ENCODE results near the gene KRTAP5-6. TPM values are rescaled to one million over a fixed set of nuclear protein-coding genes. Genes with fewer than 3 reads are reported as not detected.
"Not testable (repeated sequence)": the region's sequence is repeated elsewhere in the genome, so short reads cannot be mapped to it uniquely, and the experiment has no call there.

KRTAP5-6 gene
- total RNA-seq, 2 experiments from 2014 or later: not detected

DNA sequence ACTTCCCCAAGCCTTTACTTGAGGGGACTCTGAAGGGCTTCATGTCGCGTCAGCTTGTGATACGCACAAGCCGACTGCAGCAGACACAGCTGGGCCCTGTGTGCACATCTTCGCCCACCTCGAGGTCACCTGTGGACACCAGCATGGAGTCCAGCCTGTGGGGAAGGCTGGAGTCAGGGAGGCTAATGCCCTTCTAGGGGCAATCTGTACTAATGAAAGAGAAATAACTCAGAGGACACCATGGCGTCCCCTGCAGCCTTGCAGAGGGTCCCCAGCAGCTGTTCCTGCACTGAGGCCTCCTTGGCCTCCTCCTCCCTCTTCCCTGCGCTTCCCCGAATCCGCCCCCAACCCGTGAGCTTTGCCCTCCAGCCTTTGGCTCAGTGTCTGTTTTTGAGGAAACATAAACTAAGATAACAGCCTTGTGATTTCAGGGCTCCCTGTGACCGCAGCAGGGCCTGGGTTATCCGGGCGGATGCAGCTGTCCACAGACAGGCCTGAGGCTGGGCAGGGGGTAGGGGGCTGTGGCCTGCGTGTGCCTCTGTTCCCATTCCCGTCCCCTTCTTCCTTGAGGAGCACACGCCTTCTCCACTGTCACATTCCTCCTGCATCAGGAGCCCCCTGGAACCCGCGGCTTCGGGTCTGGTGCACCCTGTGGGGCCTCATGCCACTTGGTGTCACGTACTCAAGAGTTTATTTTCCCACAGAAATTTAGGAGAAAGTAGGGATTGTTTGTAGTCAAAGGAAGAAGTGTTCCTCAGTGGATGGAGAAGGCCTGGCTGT is 42.4 kb upstream of the KRTAP5-6 start:
- no peaks in the 10 kb centered on the region for H3K9me3 Mint-ChIP-seq
- H3K27ac Mint-ChIP-seq: no peak overlapping the region
- ChIA-PET CTCF (interaction anchor here (2.6 to 3.1 kb wide), 2 partner anchors 178 to 347 kb away, joined by 24 to 68 read pairs; partner anchors contain the start of gene SYT8), POLR2A (no interaction called here)
- no peak for DNase-seq
- H3K27me3 Mint-ChIP-seq: peaks cover 20% of the 10 kb centered on the region
- no peak overlapping the region for H3K4me3 Mint-ChIP-seq
- H3K36me3 Mint-ChIP-seq (ENCODE audit: low read depth): no peaks in the 10 kb centered on the region
- peaks cover 4% of the 10 kb centered on the region for H3K4me1 Mint-ChIP-seq

DNA sequence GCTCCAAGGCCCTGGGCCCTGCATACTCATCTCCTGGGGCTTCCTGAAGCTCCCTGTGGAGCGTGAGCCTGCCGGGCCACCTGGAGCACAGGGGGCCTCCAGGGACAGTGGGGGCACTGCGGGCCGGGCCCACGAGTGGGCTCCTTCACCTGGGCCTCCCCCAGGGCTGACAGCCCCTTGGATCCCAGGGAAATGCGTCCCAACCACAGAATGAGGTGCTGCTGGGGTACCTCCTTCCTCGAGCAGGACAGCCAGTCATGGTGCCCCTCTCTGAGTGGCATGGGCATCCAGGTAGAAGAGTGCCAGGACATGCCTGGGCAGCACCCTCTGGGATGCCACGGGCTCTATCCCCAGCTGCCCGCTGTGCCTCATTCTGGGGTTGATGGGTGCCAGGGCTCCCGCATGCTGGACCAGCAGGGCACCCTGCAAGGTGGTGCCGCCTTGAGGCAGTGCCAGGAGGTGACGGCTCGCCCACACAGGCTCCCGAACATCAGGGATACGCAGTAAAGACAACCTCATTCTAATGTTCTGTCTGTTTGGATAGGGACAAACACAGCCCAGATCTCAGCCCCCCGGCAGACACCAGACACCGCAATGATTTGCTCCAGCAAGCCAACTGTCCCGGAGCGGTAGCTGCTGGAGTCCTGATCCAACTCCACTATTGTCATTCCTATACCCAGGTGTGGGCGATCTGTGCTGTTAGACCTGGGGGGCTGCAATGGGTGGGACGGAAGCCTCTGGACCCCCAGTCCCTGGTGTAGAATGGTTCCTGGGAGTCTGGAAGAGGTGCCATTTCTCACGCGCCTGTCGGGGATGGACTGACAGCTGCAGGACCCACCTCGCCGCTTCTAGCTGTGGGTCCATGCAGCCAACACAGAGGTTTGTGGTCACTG is 41.6 kb upstream of the KRTAP5-6 start:
- H3K27me3 Mint-ChIP-seq: peaks cover 28% of the 10 kb centered on the region
- no peaks in the 10 kb centered on the region for H3K9me3 Mint-ChIP-seq
- no peak overlapping the region for H3K4me3 Mint-ChIP-seq
- H3K4me1 Mint-ChIP-seq: peaks cover 12% of the 10 kb centered on the region
- DNase-seq: no peak
- ChIA-PET CTCF (no interaction called here), POLR2A (no interaction called here)
- H3K27ac Mint-ChIP-seq: no peak overlapping the region
- no peaks in the 10 kb centered on the region for H3K36me3 Mint-ChIP-seq (ENCODE audit: low read depth)

DNA sequence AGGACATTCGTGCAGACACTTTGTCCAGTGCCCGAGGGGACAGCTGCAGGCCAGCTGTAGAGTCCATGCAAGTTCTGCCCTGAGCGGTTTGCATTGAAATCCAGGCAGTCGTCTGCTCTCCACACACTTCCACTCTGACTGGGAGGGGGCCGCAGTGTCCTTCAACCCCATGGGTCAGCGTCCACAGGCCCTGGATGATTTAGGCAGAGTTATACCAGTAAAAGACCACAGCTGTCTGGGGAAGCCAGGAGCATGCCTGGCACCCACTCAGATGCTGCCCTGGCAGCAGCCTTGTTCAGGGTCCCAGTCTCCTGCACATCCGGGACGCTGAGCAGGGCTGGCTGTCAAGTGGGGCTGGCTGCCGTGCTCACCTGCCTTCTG is 40.9 kb upstream of the KRTAP5-6 start:
- H3K9me3 Mint-ChIP-seq: no peaks in the 10 kb centered on the region
- no peak overlapping the region for H3K27ac Mint-ChIP-seq
- no peak overlapping the region for H3K4me3 Mint-ChIP-seq
- ChIA-PET POLR2A (no interaction called here), CTCF (no interaction called here)
- DNase-seq: no peak
- H3K36me3 Mint-ChIP-seq (ENCODE audit: low read depth): no peaks in the 10 kb centered on the region
- H3K4me1 Mint-ChIP-seq: peaks cover 13% of the 10 kb centered on the region
- peaks cover 30% of the 10 kb centered on the region for H3K27me3 Mint-ChIP-seq

DNA sequence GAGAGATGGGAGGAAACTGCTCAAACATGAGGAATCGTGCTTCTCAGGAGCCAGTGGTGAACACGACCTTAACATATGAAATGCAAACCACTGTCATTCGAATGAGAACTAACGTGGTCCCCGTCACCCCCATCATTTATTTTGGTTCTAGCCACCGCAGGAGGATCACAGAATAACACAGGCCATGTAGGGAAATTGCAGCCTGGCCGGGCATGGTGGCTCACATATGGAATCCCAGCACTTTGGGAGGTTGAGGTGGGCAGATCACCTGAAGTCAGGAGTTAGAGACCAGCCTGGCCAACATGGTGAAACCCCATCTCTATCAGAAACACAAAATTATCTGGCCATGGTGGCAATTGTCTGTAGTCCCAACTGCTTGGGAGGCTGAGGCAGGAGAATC is 40.3 kb upstream of the KRTAP5-6 start:
- CTCF ChIA-PET: no interaction called here
- Mint-ChIP-seq H3K27me3 (peaks cover 30% of the 10 kb centered on the region), H3K36me3 (ENCODE audit: low read depth) (no peaks in the 10 kb centered on the region), H3K27ac (no peak overlapping the region), H3K9me3 (no peaks in the 10 kb centered on the region), H3K4me1 (peaks cover 13% of the 10 kb centered on the region), H3K4me3 (no peak overlapping the region)
- POLR2A ChIA-PET: no interaction called here
- no peak for DNase-seq

DNA sequence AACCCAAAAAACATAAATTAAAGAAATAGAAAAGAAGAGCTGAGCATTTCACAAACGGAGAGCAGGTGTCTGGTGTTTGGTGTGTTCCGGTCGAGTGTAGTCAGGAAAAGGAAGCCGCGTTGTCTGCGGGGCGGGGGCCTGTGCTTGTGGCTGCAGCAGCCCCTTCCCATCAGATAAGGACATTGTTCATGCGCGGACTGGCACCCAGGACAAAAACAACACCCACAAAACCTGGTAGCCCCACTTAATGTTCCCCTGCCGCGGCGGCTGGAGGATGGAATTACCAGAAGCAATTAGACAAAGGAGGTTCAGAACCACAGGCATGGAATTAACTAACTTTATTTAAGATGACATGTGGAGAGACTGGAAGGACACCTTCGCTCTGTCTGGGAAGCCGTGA is 37.5 kb upstream of the KRTAP5-6 start:
- Mint-ChIP-seq H3K9me3 (no peaks in the 10 kb centered on the region), H3K4me1 (peaks cover 19% of the 10 kb centered on the region), H3K27me3 (peaks cover 35% of the 10 kb centered on the region), H3K36me3 (ENCODE audit: low read depth) (no peaks in the 10 kb centered on the region), H3K27ac (no peak overlapping the region), H3K4me3 (no peak overlapping the region)
- ChIA-PET CTCF (interaction anchor here (0.6 to 1.0 kb wide), 2 partner anchors 173 to 341 kb away, joined by 3 read pairs; no protein-coding TSS in a partner anchor), POLR2A (no interaction called here)
- DNase-seq: no peak

DNA sequence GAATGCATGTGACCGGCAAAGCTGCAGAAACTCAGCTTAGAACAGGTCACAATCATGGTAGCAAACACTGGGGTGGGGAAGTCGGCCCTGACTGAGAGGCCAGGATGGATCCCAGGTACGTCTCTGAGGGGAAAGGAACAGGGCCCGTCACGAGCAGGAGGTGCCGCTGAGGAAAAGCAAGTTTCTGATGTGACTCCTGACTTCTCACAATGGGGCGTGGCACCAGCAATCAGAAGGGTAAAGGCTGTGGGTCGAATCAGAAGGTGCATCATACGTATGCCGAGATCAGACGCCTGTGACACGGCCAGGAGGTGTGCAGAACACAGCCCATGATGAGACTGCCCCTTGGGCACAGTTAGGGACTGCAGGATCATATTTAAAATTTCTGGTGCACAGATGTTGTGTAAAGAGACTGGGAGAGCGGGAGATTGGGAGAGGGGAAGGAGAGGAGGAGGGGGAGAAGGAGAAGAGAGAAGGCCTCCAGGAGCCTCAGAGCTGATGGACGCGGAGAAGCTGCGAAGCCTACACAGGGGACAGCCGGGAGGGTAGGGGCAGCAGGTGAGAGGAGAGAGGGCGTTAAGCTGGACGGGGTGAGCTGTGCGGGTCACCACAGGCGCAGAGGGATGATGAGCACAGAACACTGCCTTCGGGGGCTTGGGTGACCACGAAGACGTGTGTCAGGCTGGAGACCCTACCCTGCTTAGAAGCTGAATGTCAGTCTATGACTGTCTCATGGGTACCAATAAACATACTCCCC is 36.7 kb upstream of the KRTAP5-6 start:
- Mint-ChIP-seq H3K4me3 (no peak overlapping the region), H3K27me3 (peaks cover 35% of the 10 kb centered on the region), H3K36me3 (ENCODE audit: low read depth) (no peaks in the 10 kb centered on the region), H3K4me1 (peaks cover 19% of the 10 kb centered on the region), H3K27ac (no peak overlapping the region), H3K9me3 (no peaks in the 10 kb centered on the region)
- ChIA-PET CTCF (interaction anchor here (0.6 kb wide), 1 partner anchor 173 kb away, joined by 3 read pairs; no protein-coding TSS in a partner anchor), POLR2A (no interaction called here)
- no peak for DNase-seq

DNA sequence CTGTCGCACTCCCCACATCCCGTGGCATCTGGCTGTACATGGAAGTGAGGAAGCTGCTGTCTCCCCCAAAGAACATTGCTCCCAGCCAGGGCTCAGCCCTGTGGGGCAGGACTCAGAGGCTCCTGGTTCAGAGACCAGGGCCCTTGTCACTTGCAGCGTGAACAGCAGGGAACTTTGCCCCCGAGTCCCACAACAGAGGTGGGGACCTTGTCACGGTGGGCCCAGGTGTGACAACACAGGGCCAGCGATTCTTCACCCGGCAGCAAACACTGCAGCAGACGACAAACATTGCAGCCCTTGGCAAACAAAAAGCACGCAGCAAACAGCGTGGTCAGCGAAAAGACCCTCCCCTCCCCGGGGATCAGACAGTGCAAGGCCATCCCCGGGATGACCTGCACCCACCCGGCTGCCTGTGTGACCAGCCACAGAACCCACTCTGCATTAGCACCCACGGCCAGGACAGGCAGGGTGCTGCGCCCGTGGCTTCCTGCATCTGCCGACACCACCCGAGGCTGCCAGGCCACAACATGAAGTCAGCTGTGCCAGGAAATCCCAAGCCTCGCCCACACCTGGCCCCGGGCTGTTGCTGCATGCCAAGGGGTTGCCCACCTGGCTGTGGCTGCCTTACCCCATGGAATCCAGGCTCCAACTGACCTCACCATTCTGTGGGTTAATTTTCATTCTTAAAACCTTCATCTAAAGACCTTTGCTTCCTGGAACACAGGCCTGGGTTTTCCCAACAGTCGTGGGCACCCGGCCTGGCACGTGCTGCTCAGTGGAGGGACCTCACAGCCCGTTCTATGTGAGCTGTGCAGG is 35.3 kb upstream of the KRTAP5-6 start:
- H3K27ac Mint-ChIP-seq; DNase-seq; POLR2A ChIA-PET; H3K4me3 Mint-ChIP-seq; H3K36me3 Mint-ChIP-seq (ENCODE audit: low read depth); H3K9me3 Mint-ChIP-seq; CTCF ChIA-PET: not testable (repeated sequence)
- Mint-ChIP-seq H3K4me1 (peaks cover 19% of the 10 kb centered on the region), H3K27me3 (peaks cover 33% of the 10 kb centered on the region)

DNA sequence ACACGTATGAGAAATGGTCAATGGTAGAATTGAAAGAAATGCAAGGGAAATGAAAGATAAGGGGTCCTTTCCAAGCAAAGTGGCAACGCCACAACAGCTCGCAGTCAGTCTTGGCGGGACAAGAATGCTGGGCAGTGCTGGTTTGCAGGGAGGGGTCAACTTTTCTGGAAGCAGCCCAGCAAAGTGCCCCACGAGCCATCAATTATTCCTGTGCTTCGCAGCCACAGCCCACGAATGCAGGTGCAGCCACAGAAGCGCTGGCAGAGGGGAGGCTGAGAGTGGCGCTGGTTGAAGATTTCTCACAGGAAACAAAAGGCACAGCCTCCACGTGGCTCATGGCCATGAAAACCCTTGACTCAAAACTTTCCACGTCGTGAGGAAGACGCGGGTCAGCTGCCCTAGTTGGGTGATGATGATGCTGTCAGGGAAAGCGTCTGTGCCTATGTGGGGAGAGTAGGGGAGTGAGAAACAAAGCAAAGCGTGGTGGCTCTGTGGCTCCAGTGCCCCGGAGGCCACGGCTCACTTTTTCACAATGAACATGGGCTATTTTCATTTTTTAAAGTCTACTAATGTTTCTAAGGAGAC is 34.2 kb upstream of the KRTAP5-6 start:
- H3K27ac Mint-ChIP-seq; H3K4me3 Mint-ChIP-seq; POLR2A ChIA-PET; H3K36me3 Mint-ChIP-seq (ENCODE audit: low read depth); DNase-seq; H3K9me3 Mint-ChIP-seq; CTCF ChIA-PET: not testable (repeated sequence)
- peaks cover 31% of the 10 kb centered on the region for H3K27me3 Mint-ChIP-seq
- H3K4me1 Mint-ChIP-seq: peaks cover 19% of the 10 kb centered on the region

DNA sequence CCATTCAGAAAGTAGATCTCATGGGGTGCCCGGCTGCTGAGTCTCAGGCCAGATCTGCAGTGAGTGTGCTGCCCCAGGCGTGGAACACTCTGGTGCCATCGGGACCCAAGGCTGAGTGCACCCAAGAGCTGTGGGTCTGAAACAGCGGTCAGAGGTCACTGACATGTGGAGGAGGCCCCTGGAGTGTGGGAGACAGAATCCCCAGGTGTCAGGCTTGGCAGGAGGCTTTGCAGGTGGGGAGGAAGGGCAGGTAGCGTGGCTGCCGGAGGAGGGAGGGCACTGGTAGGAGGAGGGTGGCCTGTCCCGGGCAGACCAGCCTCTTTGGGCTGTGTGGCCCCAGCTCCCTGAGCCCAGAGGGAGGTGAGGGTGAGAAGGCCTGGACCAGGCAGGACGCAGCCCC is 31.7 kb upstream of the KRTAP5-6 start:
- no peak for DNase-seq
- Mint-ChIP-seq H3K27me3 (peaks cover 33% of the 10 kb centered on the region), H3K27ac (no peak overlapping the region), H3K4me3 (no peak overlapping the region), H3K4me1 (peaks cover 7% of the 10 kb centered on the region), H3K36me3 (ENCODE audit: low read depth) (no peaks in the 10 kb centered on the region), H3K9me3 (no peaks in the 10 kb centered on the region)
- POLR2A ChIA-PET: no interaction called here
- CTCF ChIA-PET: no interaction called here

DNA sequence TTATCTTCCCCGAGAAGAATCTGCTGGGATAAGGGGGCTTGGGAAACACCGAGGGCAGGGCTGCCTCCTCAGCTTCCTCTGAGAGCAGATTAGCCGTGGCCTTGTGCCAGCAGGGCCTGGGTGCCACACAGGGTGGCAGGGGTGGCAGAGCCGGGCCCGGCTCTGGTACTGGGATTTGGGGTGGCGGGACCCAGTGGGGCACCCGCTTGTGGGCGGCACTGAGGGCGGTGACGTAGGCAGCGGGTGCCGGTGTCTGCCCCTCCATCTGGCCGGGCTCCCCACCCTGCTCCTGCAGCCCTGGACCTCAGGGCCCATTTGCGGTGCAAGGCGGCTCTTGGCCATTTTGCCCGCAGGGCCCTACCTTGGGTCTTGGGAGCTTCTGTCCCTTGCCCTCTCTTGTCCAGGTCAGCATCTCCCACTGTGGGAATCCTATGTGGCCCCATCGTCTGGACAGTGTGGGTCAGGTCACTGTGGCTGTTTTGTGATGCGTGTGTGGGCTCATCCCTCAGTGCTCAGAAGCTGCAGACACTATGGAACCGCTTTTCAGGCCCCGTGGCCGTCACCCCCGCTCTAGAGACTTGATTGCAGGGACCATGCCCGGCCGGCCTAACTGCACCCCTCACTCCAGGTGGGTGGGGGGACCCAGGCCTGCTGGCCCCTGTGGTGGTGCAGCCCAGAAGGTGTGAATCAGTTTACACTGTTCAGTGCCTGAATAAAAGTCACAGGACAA is 29.7 kb upstream of the KRTAP5-6 start:
- ChIA-PET POLR2A (no interaction called here), CTCF (no interaction called here)
- Mint-ChIP-seq H3K27me3 (peaks cover 26% of the 10 kb centered on the region), H3K9me3 (no peaks in the 10 kb centered on the region), H3K36me3 (ENCODE audit: low read depth) (no peaks in the 10 kb centered on the region), H3K4me1 (peaks cover 2% of the 10 kb centered on the region), H3K27ac (no peak overlapping the region), H3K4me3 (no peak overlapping the region)
- no peak for DNase-seq

DNA sequence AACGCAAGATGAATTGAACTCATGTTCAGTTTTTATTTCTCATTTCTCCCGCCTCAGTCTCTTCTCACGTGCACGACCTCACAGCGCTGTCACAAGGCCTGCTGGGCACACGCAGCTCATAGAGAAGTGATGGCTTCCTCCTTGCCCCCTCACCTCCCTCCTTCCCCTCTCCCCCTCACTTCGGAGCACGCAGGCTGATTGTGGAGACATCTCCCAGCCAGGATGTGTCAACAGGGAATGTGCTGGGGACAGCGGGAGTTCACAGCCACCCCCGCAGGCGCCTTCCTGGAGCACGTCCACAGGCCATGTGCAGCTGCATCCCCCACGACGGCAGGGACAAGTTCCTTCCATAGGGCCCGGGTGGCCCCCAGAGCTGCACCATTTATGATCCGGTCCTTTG is 29.1 kb upstream of the KRTAP5-6 start:
- Mint-ChIP-seq H3K4me1 (no peaks in the 10 kb centered on the region), H3K4me3 (no peak overlapping the region), H3K27ac (no peak overlapping the region), H3K36me3 (ENCODE audit: low read depth) (no peaks in the 10 kb centered on the region), H3K27me3 (peaks cover 20% of the 10 kb centered on the region), H3K9me3 (no peaks in the 10 kb centered on the region)
- DNase-seq: no peak
- ChIA-PET CTCF (no interaction called here), POLR2A (no interaction called here)

All from activated CD4-positive, alpha-beta memory T cell treated with anti-CD3 and anti-CD28 coated beads, Interleukin-2, amount 10 ng/mL, durations not matched to agents 7 days and 5 days (primary cell).